ENCODE data around the gene ATP8A1. TPM values are rescaled to one million over a fixed set of nuclear protein-coding genes. Genes with fewer than 3 reads are reported as not detected.
"Not testable (repeated sequence)": the region's sequence is repeated elsewhere in the genome, so short reads cannot be mapped to it uniquely, and the experiment has no call there.

The ATP8A1 gene
- total RNA-seq, 2 experiments from 2014 or later, result 27.6 to 32.0 TPM

- intact Hi-C loops (cut with micrococcal nuclease), result no loop called here
- Mint-ChIP-seq H3K4me1 (ENCODE audit: low read depth) (peaks cover 2% of the 10 kb centered on the region), H3K36me3 (ENCODE audit: low read depth) (peaks cover 16% of the 10 kb centered on the region), H3K27ac (no peak overlapping the region), H3K27me3 (ENCODE audit: low read depth) (no peaks in the 10 kb centered on the region), H3K9me3 (no peaks in the 10 kb centered on the region), H3K4me3 (no peak overlapping the region)
- CTCF ChIA-PET, result interaction anchor here (0.7 kb wide), 1 partner anchor 227 kb away, joined by 4 read pairs; no protein-coding TSS in a partner anchor
- no peak for DNase-seq
Measured at GRCh38 chr4:42483426-42484379, 173.2 kb downstream of the ATP8A1 start.

- H3K36me3 Mint-ChIP-seq (ENCODE audit: low read depth), result peaks cover 20% of the 10 kb centered on the region
- no peak overlapping the region for H3K27ac Mint-ChIP-seq
- intact Hi-C loops (cut with micrococcal nuclease), result no loop called here
- H3K4me1 Mint-ChIP-seq (ENCODE audit: low read depth), result peaks cover 2% of the 10 kb centered on the region
- no peak overlapping the region for H3K4me3 Mint-ChIP-seq
- no peak for DNase-seq
- CTCF ChIA-PET, result interaction anchor here (0.7 kb wide), 1 partner anchor 228 kb away, joined by 4 read pairs; no protein-coding TSS in a partner anchor
- no peaks in the 10 kb centered on the region for H3K9me3 Mint-ChIP-seq
- no peaks in the 10 kb centered on the region for H3K27me3 Mint-ChIP-seq (ENCODE audit: low read depth)
Measured at GRCh38 chr4:42482516-42483327, 174.2 kb downstream of the ATP8A1 start.

- Mint-ChIP-seq H3K4me1 (ENCODE audit: low read depth) (peaks cover 2% of the 10 kb centered on the region), H3K27ac (no peak overlapping the region), H3K4me3 (no peak overlapping the region), H3K27me3 (ENCODE audit: low read depth) (no peaks in the 10 kb centered on the region), H3K36me3 (ENCODE audit: low read depth) (peaks cover 24% of the 10 kb centered on the region), H3K9me3 (no peaks in the 10 kb centered on the region)
- no peak for DNase-seq
- CTCF ChIA-PET, result no interaction called here
- intact Hi-C loops (cut with micrococcal nuclease), result no loop called here
Measured at GRCh38 chr4:42480717-42481116, 176.2 kb downstream of the ATP8A1 start.

- Mint-ChIP-seq H3K27ac (no peak overlapping the region), H3K9me3 (no peaks in the 10 kb centered on the region), H3K4me1 (ENCODE audit: low read depth) (peaks cover 2% of the 10 kb centered on the region), H3K4me3 (no peak overlapping the region), H3K27me3 (ENCODE audit: low read depth) (no peaks in the 10 kb centered on the region), H3K36me3 (ENCODE audit: low read depth) (peaks cover 24% of the 10 kb centered on the region)
- intact Hi-C loops (cut with micrococcal nuclease), result no loop called here
- CTCF ChIA-PET, result no interaction called here
- no peak for DNase-seq
Measured at GRCh38 chr4:42480281-42480680, 176.6 kb downstream of the ATP8A1 start.

GRCh38 chr4:42478946-42479345 is 178.0 kb downstream of the ATP8A1 start:
- Mint-ChIP-seq H3K9me3 (no peaks in the 10 kb centered on the region), H3K27ac (no peak overlapping the region), H3K4me3 (no peak overlapping the region), H3K36me3 (ENCODE audit: low read depth) (peaks cover 25% of the 10 kb centered on the region), H3K27me3 (ENCODE audit: low read depth) (no peaks in the 10 kb centered on the region), H3K4me1 (ENCODE audit: low read depth) (peaks cover 2% of the 10 kb centered on the region)
- CTCF ChIA-PET, result interaction anchor here (1.0 kb wide), 1 partner anchor 41 kb away, joined by 3 read pairs; no protein-coding TSS in a partner anchor
- no peak for DNase-seq
- intact Hi-C loops (cut with micrococcal nuclease), result no loop called here

GRCh38 chr4:42478509-42478908 is 178.4 kb downstream of the ATP8A1 start:
- intact Hi-C loops (cut with micrococcal nuclease), result no loop called here
- no peak for DNase-seq
- Mint-ChIP-seq H3K36me3 (ENCODE audit: low read depth) (peaks cover 24% of the 10 kb centered on the region), H3K27ac (no peak overlapping the region), H3K27me3 (ENCODE audit: low read depth) (no peaks in the 10 kb centered on the region), H3K4me3 (no peak overlapping the region), H3K4me1 (ENCODE audit: low read depth) (peaks cover 2% of the 10 kb centered on the region), H3K9me3 (no peaks in the 10 kb centered on the region)
- CTCF ChIA-PET, result interaction anchor here (1.2 kb wide), 1 partner anchor 107 kb away, joined by 4 read pairs; no protein-coding TSS in a partner anchor

- Mint-ChIP-seq H3K27ac (no peak overlapping the region), H3K4me3 (no peak overlapping the region), H3K36me3 (ENCODE audit: low read depth) (peaks cover 22% of the 10 kb centered on the region), H3K4me1 (ENCODE audit: low read depth) (no peaks in the 10 kb centered on the region), H3K9me3 (no peaks in the 10 kb centered on the region), H3K27me3 (ENCODE audit: low read depth) (no peaks in the 10 kb centered on the region)
- intact Hi-C loops (cut with micrococcal nuclease), result no loop called here
- CTCF ChIA-PET, result no interaction called here
- DNase-seq, result no peak
Measured at GRCh38 chr4:42474406-42474805, 182.5 kb downstream of the ATP8A1 start.

- Mint-ChIP-seq H3K9me3 (no peaks in the 10 kb centered on the region), H3K36me3 (ENCODE audit: low read depth) (peaks cover 18% of the 10 kb centered on the region), H3K27ac (no peak overlapping the region), H3K27me3 (ENCODE audit: low read depth) (no peaks in the 10 kb centered on the region), H3K4me3 (no peak overlapping the region), H3K4me1 (ENCODE audit: low read depth) (no peaks in the 10 kb centered on the region)
- intact Hi-C loops (cut with micrococcal nuclease), result no loop called here
- no peak for DNase-seq
- CTCF ChIA-PET, result interaction anchor here (0.7 kb wide), 1 partner anchor 172 kb away, joined by 3 read pairs; no protein-coding TSS in a partner anchor
Measured at GRCh38 chr4:42473071-42473684, 183.7 kb downstream of the ATP8A1 start.

- CTCF ChIA-PET, result no interaction called here
- Mint-ChIP-seq H3K4me1 (ENCODE audit: low read depth) (no peaks in the 10 kb centered on the region), H3K9me3 (no peaks in the 10 kb centered on the region), H3K27ac (no peak overlapping the region), H3K36me3 (ENCODE audit: low read depth) (peaks cover 25% of the 10 kb centered on the region), H3K4me3 (no peak overlapping the region), H3K27me3 (ENCODE audit: low read depth) (no peaks in the 10 kb centered on the region)
- no peak for DNase-seq
- intact Hi-C loops (cut with micrococcal nuclease), result no loop called here
Measured at GRCh38 chr4:42471896-42472295, 185.0 kb downstream of the ATP8A1 start.

GRCh38 chr4:42470023-42470422 is 186.9 kb downstream of the ATP8A1 start:
- no peak for DNase-seq
- peaks cover 25% of the 10 kb centered on the region for H3K36me3 Mint-ChIP-seq (ENCODE audit: low read depth)
- intact Hi-C loops (cut with micrococcal nuclease), result no loop called here
- no peaks in the 10 kb centered on the region for H3K4me1 Mint-ChIP-seq (ENCODE audit: low read depth)
- H3K27ac Mint-ChIP-seq, result no peak overlapping the region
- CTCF ChIA-PET, result interaction anchor here (0.6 kb wide), 2 partner anchors 49 to 633 kb away, joined by 3 to 4 read pairs; no protein-coding TSS in a partner anchor
- H3K9me3 Mint-ChIP-seq, result no peaks in the 10 kb centered on the region
- no peak overlapping the region for H3K4me3 Mint-ChIP-seq
- H3K27me3 Mint-ChIP-seq (ENCODE audit: low read depth), result no peaks in the 10 kb centered on the region

GRCh38 chr4:42467777-42468176 is 189.1 kb downstream of the ATP8A1 start:
- H3K36me3 Mint-ChIP-seq (ENCODE audit: low read depth), result peaks cover 32% of the 10 kb centered on the region
- H3K27ac Mint-ChIP-seq; CTCF ChIA-PET; H3K9me3 Mint-ChIP-seq; H3K4me1 Mint-ChIP-seq (ENCODE audit: low read depth); H3K27me3 Mint-ChIP-seq (ENCODE audit: low read depth); intact Hi-C loops (cut with micrococcal nuclease); H3K4me3 Mint-ChIP-seq; DNase-seq: not testable (repeated sequence)

GRCh38 chr4:42466273-42466844 is 190.5 kb downstream of the ATP8A1 start:
- intact Hi-C loops (cut with micrococcal nuclease), result no loop called here
- Mint-ChIP-seq H3K4me3 (no peak overlapping the region), H3K9me3 (no peaks in the 10 kb centered on the region), H3K36me3 (ENCODE audit: low read depth) (peaks cover 43% of the 10 kb centered on the region), H3K27ac (no peak overlapping the region), H3K27me3 (ENCODE audit: low read depth) (no peaks in the 10 kb centered on the region), H3K4me1 (ENCODE audit: low read depth) (no peaks in the 10 kb centered on the region)
- CTCF ChIA-PET, result interaction anchor here (1.0 kb wide), 1 partner anchor 95 kb away, joined by 5 read pairs; no protein-coding TSS in a partner anchor
- DNase-seq, result no peak
